HPDE6-E6E7 (cell line): ENCODE results near the gene IL10.
"Not testable (repeated sequence)": the region's sequence is repeated elsewhere in the genome, so short reads cannot be mapped to it uniquely, and the experiment has no call there.

ENCODE experiments used
- DNase-seq: peaks from one replicate; pipeline ENCODE4 v3.0.0; 2011; ENCODE audit warnings: missing footprints; ENCODE audit errors: extremely low spot score

The IL10 gene

GRCh38 chr1:206793620-206794019 lies 21.3 kb upstream of the IL10 start:
- DNase-seq: no peak

GRCh38 chr1:206792939-206793607 lies 20.8 kb upstream of the IL10 start:
- DNase-seq: no peak

GRCh38 chr1:206790502-206791250 lies 18.4 kb upstream of the IL10 start:
- DNase-seq: no peak

- no peak for DNase-seq
Measured at GRCh38 chr1:206788487-206789050, 16.3 kb upstream of the IL10 start.

- DNase-seq: no peak
Measured at GRCh38 chr1:206787891-206788290, 15.6 kb upstream of the IL10 start.

- DNase-seq: no peak
Measured at GRCh38 chr1:206786212-206786886, 14.1 kb upstream of the IL10 start.

- no peak for DNase-seq
Measured at GRCh38 chr1:206785182-206785765, 13.0 kb upstream of the IL10 start.

- DNase-seq: no peak
Measured at GRCh38 chr1:206784471-206784903, 12.2 kb upstream of the IL10 start.

GRCh38 chr1:206783506-206783905 lies 11.2 kb upstream of the IL10 start:
- DNase-seq: no peak

GRCh38 chr1:206782448-206782847 lies 10.2 kb upstream of the IL10 start:
- no peak for DNase-seq

- no peak for DNase-seq
Measured at GRCh38 chr1:206779638-206780037, 7.3 kb upstream of the IL10 start.

- not testable (repeated sequence) for DNase-seq
Measured at GRCh38 chr1:206778911-206779310, 6.6 kb upstream of the IL10 start.

- no peak for DNase-seq
Measured at GRCh38 chr1:206778031-206778430, 5.7 kb upstream of the IL10 start.

GRCh38 chr1:206776229-206776628 lies 3.9 kb upstream of the IL10 start:
- no peak for DNase-seq

- DNase-seq: no peak
Measured at GRCh38 chr1:206774093-206774492, 1.8 kb upstream of the IL10 start.

GRCh38 chr1:206771338-206771692 lies 979 bp downstream of the IL10 start:
- no peak for DNase-seq

GRCh38 chr1:206770531-206771337 lies 1.6 kb downstream of the IL10 start, which contains the start of gene IL19:
TSS of gene IL19 (plus strand) at chr1:206770773. CDS start at chr1:206836663, 65,890 bp downstream.
- no peak for DNase-seq

- DNase-seq: no peak
Measured at GRCh38 chr1:206769304-206769731, 3.0 kb downstream of the IL10 start.

GRCh38 chr1:206768472-206769303 lies 3.6 kb downstream of the IL10 start:
- no peak for DNase-seq

- DNase-seq: no peak
Measured at GRCh38 chr1:206766251-206766856, 5.9 kb downstream of the IL10 start.
